Measurements from ENCODE around the gene MKKS. TPM values are rescaled to one million over a fixed set of nuclear protein-coding genes. Genes with fewer than 3 reads are reported as not detected.

Gene MKKS
- total RNA-seq, 1 experiment from 2014 or later = 19.9 TPM

- DNase-seq (ENCODE audit: low read depth, low spot score) (no peak), ATAC-seq (no peak)
- H3K27me3 ChIP-seq (ENCODE audit: insufficient read depth, low read length) = no peaks in the 10 kb centered on the region
- no peaks in the 10 kb centered on the region for H3K9me3 ChIP-seq (ENCODE audit: control insufficient read depth in 1 of 2, insufficient read depth in 1 of 2, low read depth in 1 of 2, low read length in 2 of 2)
- BruUV-seq (replicated peaks) = no TSS peak
- RAD21 ChIA-PET (ENCODE audit: low non-redundant PET in 1 of 2, low total read pairs in 2 of 2, uncharacterized antibody in 2 of 2, unreplicated experiment in 2 of 2) = no interaction called here
- CTCF ChIA-PET = interaction anchor here (1.2 kb wide), 1 partner anchor 9 kb away, joined by 3 read pairs; no protein-coding TSS in a partner anchor
- H3K4me1 ChIP-seq (ENCODE audit: control insufficient read depth in 1 of 2, insufficient read depth in 2 of 2, low read length in 2 of 2) = peaks cover 12 to 22% of the 10 kb centered on the region in 2 experiments; a peak in 2 of 4 replicates
- no peaks in the 10 kb centered on the region for H3K9me2 ChIP-seq (ENCODE audit: insufficient read depth)
- no peak for TF ChIP-seq SP1 (IDR thresholded peaks at IDR 0.05; ENCODE audit: low read depth)
- 0 out of 2 replicates have a peak, but pooled peaks have one; percentile 7 for TF ChIP-seq RAD21 (IDR thresholded peaks at IDR 0.05; ENCODE audit: low read depth)
- intact Hi-C loops (cut with micrococcal nuclease) = no loop called here
- H4K20me1 ChIP-seq (ENCODE audit: insufficient read depth) = no peaks in the 10 kb centered on the region
- no peak overlapping the region for H3K27ac ChIP-seq (ENCODE audit: low read depth, low read length)
- no peaks in the 10 kb centered on the region for H3K36me3 ChIP-seq (ENCODE audit: control insufficient read depth in 1 of 2, insufficient read depth in 2 of 2, low read length in 2 of 2)
- no peak overlapping the region for H3K4me2 ChIP-seq (ENCODE audit: low read length)
- no peak overlapping the region for H3K4me3 ChIP-seq (replicated peaks in 1 of 2; ENCODE audit: low read depth in 1 of 2, low read length in 2 of 2)
- H3K79me2 ChIP-seq (ENCODE audit: insufficient read depth, low read length) = peaks cover 4% of the 10 kb centered on the region; the same call in 1 of the 2 replicates
- H3K9ac ChIP-seq (ENCODE audit: low read length) = no peak overlapping the region
- no peak overlapping the region for H2AFZ ChIP-seq (ENCODE audit: low read depth, low read length, poor library complexity, severe bottlenecking)
- POLR2A ChIA-PET = no interaction called here
These were observed 42.3 kb upstream of the MKKS start for GRCh38 chr20:10476319-10476724.

GRCh38 chr20:10475225-10475624, 41.2 kb upstream of the MKKS start:
- no peaks in the 10 kb centered on the region for H3K36me3 ChIP-seq (ENCODE audit: control insufficient read depth in 1 of 2, insufficient read depth in 2 of 2, low read length in 2 of 2)
- no TSS peak for BruUV-seq (replicated peaks)
- H2AFZ ChIP-seq (ENCODE audit: low read depth, low read length, poor library complexity, severe bottlenecking) = no peak overlapping the region
- H3K4me3 ChIP-seq (replicated peaks in 1 of 2; ENCODE audit: low read depth in 1 of 2, low read length in 2 of 2) = no peak overlapping the region
- no peak overlapping the region for H3K9ac ChIP-seq (ENCODE audit: low read length)
- H3K79me2 ChIP-seq (ENCODE audit: insufficient read depth, low read length) = peaks cover 4% of the 10 kb centered on the region; the same call in 1 of the 2 replicates
- ATAC-seq (no peak), DNase-seq (ENCODE audit: low read depth, low spot score) (no peak)
- ChIA-PET RAD21 (ENCODE audit: low non-redundant PET in 1 of 2, low total read pairs in 2 of 2, uncharacterized antibody in 2 of 2, unreplicated experiment in 2 of 2) (no interaction called here), POLR2A (interaction anchor here (1.3 kb wide), 1 partner anchor 40 kb away, joined by 4 read pairs; the partner anchor contains the start of gene SLX4IP), CTCF (no interaction called here)
- H3K9me2 ChIP-seq (ENCODE audit: insufficient read depth) = no peaks in the 10 kb centered on the region
- H3K27ac ChIP-seq (ENCODE audit: low read depth, low read length) = no peak overlapping the region
- peaks cover 14 to 22% of the 10 kb centered on the region in 2 experiments; a peak in 2 of 4 replicates for H3K4me1 ChIP-seq (ENCODE audit: control insufficient read depth in 1 of 2, insufficient read depth in 2 of 2, low read length in 2 of 2)
- H3K27me3 ChIP-seq (ENCODE audit: insufficient read depth, low read length) = no peaks in the 10 kb centered on the region
- H4K20me1 ChIP-seq (ENCODE audit: insufficient read depth) = no peaks in the 10 kb centered on the region
- no peak overlapping the region for H3K4me2 ChIP-seq (ENCODE audit: low read length)
- H3K9me3 ChIP-seq (ENCODE audit: control insufficient read depth in 1 of 2, insufficient read depth in 1 of 2, low read depth in 1 of 2, low read length in 2 of 2) = no peaks in the 10 kb centered on the region
- TF ChIP-seq ELF1 (IDR thresholded peaks at IDR 0.05; ENCODE audit: borderline replicate concordance, low read depth) (no peak), SIN3A (IDR thresholded peaks at IDR 0.05; ENCODE audit: low read depth) (no peak), FOSL1 (IDR thresholded peaks at IDR 0.05; ENCODE audit: low read depth) (no peak), RAD21 (IDR thresholded peaks at IDR 0.05; ENCODE audit: low read depth) (no peak), ZFX (IDR thresholded peaks at IDR 0.05) (no peak), YY1 (IDR thresholded peaks at IDR 0.05; ENCODE audit: extremely low read depth, insufficient replicate concordance, low read depth, low read length) (no peak), REST (IDR thresholded peaks at IDR 0.05; ENCODE audit: low read depth) (no peak), CEBPB (IDR thresholded peaks at IDR 0.05; ENCODE audit: low read depth) (no peak), MAX (IDR thresholded peaks at IDR 0.05) (no peak), SP1 (IDR thresholded peaks at IDR 0.05; ENCODE audit: low read depth) (no peak), ATF3 (IDR thresholded peaks at IDR 0.05) (no peak), SRF (IDR thresholded peaks at IDR 0.05; ENCODE audit: low read depth) (no peak), EZH2 (IDR thresholded peaks at IDR 0.05) (no peak), ZBTB33 (IDR thresholded peaks at IDR 0.05; ENCODE audit: extremely low read depth, insufficient replicate concordance, low read length) (no peak)
- intact Hi-C loops (cut with micrococcal nuclease) = no loop called here

All from HCT116 (cell line).